ENCODE data around the gene C2orf81. TPM values are rescaled to one million over a fixed set of nuclear protein-coding genes. Genes with fewer than 3 reads are reported as not detected.
"Not testable (repeated sequence)": the region's sequence is repeated elsewhere in the genome, so short reads cannot be mapped to it uniquely, and the experiment has no call there.

C2orf81 gene
- total RNA-seq, 1 donor from 2014 or later = 1.5 TPM

DNA sequence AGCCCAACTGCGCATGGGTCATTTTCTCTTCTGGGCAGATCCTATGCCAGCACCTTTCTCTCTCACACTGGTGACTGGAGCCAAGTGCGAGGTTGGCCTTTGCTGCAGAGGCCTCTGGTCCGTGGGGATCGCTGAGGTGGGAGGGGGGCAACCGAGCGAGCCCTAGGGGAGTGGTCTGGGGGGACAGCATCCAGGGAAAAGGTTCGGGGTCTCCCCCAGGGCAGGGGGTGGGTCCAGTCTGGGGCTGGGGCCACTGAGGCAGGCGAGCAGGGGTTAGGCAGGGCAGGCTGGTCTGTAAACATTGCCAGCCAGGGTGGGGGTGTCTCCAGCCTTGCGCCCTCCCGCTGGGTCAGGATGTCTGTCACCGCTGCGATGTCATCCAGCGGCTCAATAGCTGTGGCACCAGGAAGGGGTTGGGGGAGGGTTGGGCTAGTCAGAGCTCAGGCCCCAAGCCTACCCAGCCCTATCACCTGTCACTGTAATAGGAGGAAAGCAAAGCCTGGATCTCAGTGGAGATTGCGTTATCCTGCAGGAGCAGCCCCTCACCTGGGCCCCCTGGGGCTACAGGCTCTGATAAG lies 4.9 kb upstream of the C2orf81 start:
- H3K4me3 Mint-ChIP-seq (ENCODE audit: unreplicated experiment) = no peak overlapping the region
- DNase-seq (ENCODE audit: low spot score) = no peak
- no peaks in the 10 kb centered on the region for H3K9me3 Mint-ChIP-seq (ENCODE audit: low read depth)
- TF ChIP-seq, protein P1, sequence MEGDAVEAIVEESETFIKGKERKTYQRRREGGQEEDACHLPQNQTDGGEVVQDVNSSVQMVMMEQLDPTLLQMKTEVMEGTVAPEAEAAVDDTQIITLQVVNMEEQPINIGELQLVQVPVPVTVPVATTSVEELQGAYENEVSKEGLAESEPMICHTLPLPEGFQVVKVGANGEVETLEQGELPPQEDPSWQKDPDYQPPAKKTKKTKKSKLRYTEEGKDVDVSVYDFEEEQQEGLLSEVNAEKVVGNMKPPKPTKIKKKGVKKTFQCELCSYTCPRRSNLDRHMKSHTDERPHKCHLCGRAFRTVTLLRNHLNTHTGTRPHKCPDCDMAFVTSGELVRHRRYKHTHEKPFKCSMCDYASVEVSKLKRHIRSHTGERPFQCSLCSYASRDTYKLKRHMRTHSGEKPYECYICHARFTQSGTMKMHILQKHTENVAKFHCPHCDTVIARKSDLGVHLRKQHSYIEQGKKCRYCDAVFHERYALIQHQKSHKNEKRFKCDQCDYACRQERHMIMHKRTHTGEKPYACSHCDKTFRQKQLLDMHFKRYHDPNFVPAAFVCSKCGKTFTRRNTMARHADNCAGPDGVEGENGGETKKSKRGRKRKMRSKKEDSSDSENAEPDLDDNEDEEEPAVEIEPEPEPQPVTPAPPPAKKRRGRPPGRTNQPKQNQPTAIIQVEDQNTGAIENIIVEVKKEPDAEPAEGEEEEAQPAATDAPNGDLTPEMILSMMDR (IDR thresholded peaks at IDR 0.05) = no peak
- peaks cover 32% of the 10 kb centered on the region for H3K36me3 Mint-ChIP-seq (ENCODE audit: low read depth)
- no peaks in the 10 kb centered on the region for H3K27me3 Mint-ChIP-seq (ENCODE audit: low read depth)
- no peak overlapping the region for H3K27ac Mint-ChIP-seq (ENCODE audit: unreplicated experiment)
- H3K4me1 Mint-ChIP-seq (ENCODE audit: low read depth) = peaks cover 8% of the 10 kb centered on the region

DNA sequence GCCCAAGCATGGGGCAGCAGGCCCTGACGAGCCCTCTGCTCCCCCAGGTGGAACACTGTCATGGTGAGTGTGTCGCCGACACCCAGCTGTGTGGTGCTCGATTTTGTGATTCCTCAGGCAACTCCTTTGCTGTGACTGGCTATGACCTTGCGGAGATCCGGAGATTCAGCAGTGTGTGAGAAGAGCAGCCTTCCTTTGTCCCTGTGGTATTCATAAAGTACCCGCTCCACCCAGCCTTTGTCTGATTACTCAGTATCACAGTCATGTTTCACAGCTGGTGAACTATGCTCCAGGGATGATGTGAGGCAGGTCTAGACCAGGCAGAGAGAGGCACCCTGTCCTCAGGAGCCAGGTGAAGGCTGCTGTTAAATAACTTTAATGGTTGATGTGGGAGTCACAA lies 4.1 kb upstream of the C2orf81 start:
- Mint-ChIP-seq H3K9me3 (ENCODE audit: low read depth) (no peaks in the 10 kb centered on the region), H3K27ac (ENCODE audit: unreplicated experiment) (no peak overlapping the region), H3K4me3 (ENCODE audit: unreplicated experiment) (no peak overlapping the region), H3K36me3 (ENCODE audit: low read depth) (peaks cover 30% of the 10 kb centered on the region), H3K4me1 (ENCODE audit: low read depth) (peaks cover 12% of the 10 kb centered on the region), H3K27me3 (ENCODE audit: low read depth) (no peaks in the 10 kb centered on the region)
- no peak for DNase-seq (ENCODE audit: low spot score)
- TF ChIP-seq, protein P1 (IDR thresholded peaks at IDR 0.05) = no peak

DNA sequence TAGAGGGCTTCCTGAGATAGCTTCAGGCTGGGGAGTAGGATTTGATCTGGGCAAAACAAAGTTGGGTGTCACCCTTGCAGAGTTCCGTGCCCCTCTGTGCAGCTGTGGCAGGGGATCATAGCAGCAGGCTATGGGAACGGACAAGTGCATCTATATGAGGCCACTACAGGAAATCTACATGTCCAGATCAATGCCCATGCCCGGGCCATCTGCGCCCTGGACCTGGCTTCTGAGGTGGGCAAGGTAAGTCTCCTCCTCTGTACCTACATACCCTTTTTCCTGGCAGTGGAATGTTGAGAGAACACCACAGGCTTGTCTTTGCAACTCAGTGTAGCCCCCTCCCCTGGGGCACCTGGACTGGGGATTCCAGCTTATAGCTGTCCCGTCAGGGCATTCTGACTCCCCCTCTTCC lies 3.6 kb upstream of the C2orf81 start:
- H3K4me3 Mint-ChIP-seq (ENCODE audit: unreplicated experiment) = no peak overlapping the region
- no peak overlapping the region for H3K27ac Mint-ChIP-seq (ENCODE audit: unreplicated experiment)
- H3K4me1 Mint-ChIP-seq (ENCODE audit: low read depth) = peaks cover 12% of the 10 kb centered on the region

DNA sequence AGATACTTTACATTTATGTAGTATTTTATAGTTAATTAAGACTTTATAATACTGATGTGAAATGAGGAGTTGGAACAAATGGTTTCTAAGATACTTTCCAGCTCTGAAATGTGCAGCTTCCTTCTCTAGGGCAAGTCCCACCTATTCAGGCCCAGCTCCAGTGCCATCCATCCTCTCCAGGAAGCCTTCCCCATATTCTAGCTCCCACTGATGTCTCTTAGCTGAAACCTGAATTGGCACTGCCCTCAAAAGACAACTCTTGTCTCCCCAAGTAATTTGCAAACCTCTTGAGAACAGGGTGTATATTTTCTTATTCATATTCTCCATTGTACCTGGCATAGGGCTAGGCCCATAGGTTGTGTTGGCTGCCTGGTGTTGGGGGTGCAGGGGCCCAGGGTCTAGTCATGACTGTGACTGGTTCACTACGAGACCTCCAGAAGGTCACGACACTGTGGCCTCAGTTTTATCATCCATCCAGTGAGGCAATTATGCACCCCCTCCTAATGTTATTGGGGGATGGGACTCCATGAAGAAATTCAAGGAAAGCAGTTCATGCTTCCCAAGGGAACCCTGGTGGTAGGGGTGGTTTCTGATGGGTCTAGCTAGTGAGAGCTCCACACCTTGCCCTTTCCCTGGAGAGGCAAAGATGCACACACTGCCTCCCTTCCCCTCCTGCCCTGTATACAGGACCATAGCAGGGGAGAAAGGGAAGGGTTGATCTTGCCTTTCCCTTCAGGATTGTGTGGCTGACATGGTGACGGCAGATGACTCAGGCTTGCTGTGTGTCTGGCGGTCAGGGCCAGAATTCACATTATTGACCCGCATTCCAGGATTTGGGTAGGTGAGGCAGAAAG lies 2.9 kb upstream of the C2orf81 start:
- H3K27me3 Mint-ChIP-seq (ENCODE audit: low read depth) = no peaks in the 10 kb centered on the region
- H3K4me3 Mint-ChIP-seq (ENCODE audit: unreplicated experiment) = no peak overlapping the region
- no peak for DNase-seq (ENCODE audit: low spot score)
- TF ChIP-seq, protein P1 (IDR thresholded peaks at IDR 0.05) = no peak
- H3K27ac Mint-ChIP-seq (ENCODE audit: unreplicated experiment) = no peak overlapping the region
- H3K4me1 Mint-ChIP-seq (ENCODE audit: low read depth) = peaks cover 12% of the 10 kb centered on the region
- H3K36me3 Mint-ChIP-seq (ENCODE audit: low read depth) = peaks cover 24% of the 10 kb centered on the region
- no peaks in the 10 kb centered on the region for H3K9me3 Mint-ChIP-seq (ENCODE audit: low read depth)

More for the DNA sequence above, 3.6 kb upstream of the C2orf81 start:
- TF ChIP-seq, protein P1 (IDR thresholded peaks at IDR 0.05) = no peak
- no peaks in the 10 kb centered on the region for H3K9me3 Mint-ChIP-seq (ENCODE audit: low read depth)
- peaks cover 27% of the 10 kb centered on the region for H3K36me3 Mint-ChIP-seq (ENCODE audit: low read depth)
- DNase-seq (ENCODE audit: low spot score) = no peak
- no peaks in the 10 kb centered on the region for H3K27me3 Mint-ChIP-seq (ENCODE audit: low read depth)

DNA sequence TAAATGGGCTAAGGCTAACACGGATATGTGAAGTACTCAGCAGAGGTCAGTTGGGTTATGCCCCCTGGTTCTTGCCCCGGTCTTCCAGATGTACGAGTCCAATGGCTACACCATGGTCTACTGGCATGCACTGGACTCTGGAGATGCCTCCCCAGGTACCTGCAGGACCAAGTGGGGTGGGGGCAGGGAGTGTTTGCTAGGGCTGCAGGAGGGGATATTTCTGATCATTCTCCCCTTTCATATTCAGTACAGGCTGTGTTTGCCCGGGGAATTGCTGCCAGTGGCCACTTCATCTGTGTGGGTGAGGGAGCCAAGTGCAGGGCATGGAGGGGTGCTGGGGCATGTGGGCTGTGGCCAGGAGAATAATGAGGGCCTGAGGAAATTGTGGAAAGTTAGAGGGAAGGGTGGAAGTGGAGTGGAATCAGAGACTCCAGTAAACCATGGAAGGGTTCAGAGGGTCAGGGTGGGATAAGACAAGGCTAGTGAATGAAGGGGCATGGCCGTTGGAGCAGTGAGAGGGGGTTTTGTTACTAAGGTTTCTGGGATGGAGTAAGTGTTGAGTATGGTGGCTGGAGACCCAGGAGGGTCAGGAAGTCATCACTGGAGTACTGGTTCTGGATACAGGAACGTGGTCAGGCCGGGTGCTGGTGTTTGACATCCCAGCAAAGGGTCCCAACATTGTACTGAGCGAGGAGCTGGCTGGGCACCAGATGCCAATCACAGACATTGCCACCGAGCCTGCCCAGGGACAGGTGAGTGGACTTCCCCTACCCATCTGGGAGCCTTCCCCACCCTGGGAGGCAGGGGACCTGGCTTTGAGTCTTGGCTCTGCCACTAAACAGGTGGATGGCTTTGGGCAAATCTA lies 2.0 kb upstream of the C2orf81 start:
- H3K4me3 Mint-ChIP-seq (ENCODE audit: unreplicated experiment) = no peak overlapping the region
- H3K27me3 Mint-ChIP-seq (ENCODE audit: low read depth) = no peaks in the 10 kb centered on the region
- no peak overlapping the region for H3K27ac Mint-ChIP-seq (ENCODE audit: unreplicated experiment)
- TF ChIP-seq, protein P1 (IDR thresholded peaks at IDR 0.05) = no peak
- H3K36me3 Mint-ChIP-seq (ENCODE audit: low read depth) = peaks cover 17% of the 10 kb centered on the region
- no peak for DNase-seq (ENCODE audit: low spot score)
- H3K4me1 Mint-ChIP-seq (ENCODE audit: low read depth) = peaks cover 12% of the 10 kb centered on the region
- H3K9me3 Mint-ChIP-seq (ENCODE audit: low read depth) = no peaks in the 10 kb centered on the region

DNA sequence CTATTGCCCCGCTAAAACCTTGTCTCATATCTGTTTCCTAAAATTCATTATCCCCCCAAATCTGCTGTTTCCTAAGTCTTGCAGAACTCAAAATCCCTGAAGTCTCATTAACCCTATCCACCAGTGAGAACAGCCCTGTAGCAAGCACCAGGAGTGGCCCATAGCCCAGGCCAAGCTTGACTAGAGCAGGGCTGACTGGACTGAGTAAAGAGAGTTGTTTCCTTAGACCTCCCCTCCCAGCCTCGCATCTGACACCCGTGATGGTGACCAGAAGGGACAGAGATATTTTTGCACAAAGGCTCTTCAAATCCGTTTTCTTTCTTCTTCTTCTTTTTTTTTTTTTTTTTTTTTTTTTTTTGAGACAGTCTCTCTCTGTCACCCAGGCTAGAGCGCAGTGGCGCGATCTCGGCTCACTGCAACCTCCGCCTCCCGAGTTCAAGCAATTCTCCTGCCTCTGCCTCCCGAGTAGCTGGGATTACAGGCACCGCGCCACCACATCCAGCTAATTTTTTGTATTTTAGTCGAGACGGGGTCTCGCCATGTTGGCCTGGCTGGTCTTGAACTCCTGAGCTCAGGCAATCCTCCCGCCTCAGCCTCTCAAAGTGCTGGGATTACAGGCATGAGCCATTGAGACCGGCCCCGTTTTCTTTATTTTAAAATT lies 846 bp downstream of the C2orf81 start:
- not testable (repeated sequence) for H3K9me3 Mint-ChIP-seq (ENCODE audit: low read depth); H3K36me3 Mint-ChIP-seq (ENCODE audit: low read depth); DNase-seq (ENCODE audit: low spot score); H3K27ac Mint-ChIP-seq (ENCODE audit: unreplicated experiment); H3K27me3 Mint-ChIP-seq (ENCODE audit: low read depth)
- Mint-ChIP-seq H3K4me3 (ENCODE audit: unreplicated experiment) (peak overlapping the region; percentile 94), H3K4me1 (ENCODE audit: low read depth) (peaks cover 12% of the 10 kb centered on the region)
